Stimulated activated CD4-positive, alpha-beta T cell treated with anti-CD3 and anti-CD28 coated beads, TNF-alpha, amount 100 ng/mL, for 24 hours (primary cell): ENCODE data around the gene ANO4.

Source experiments
- DNase-seq, 3 experiments: peaks; one replicate each; pipeline ENCODE4 v3.0.0-alpha.2; 2020; ENCODE audit warnings: low read depth in 3 of 3

The ANO4 gene

DNA sequence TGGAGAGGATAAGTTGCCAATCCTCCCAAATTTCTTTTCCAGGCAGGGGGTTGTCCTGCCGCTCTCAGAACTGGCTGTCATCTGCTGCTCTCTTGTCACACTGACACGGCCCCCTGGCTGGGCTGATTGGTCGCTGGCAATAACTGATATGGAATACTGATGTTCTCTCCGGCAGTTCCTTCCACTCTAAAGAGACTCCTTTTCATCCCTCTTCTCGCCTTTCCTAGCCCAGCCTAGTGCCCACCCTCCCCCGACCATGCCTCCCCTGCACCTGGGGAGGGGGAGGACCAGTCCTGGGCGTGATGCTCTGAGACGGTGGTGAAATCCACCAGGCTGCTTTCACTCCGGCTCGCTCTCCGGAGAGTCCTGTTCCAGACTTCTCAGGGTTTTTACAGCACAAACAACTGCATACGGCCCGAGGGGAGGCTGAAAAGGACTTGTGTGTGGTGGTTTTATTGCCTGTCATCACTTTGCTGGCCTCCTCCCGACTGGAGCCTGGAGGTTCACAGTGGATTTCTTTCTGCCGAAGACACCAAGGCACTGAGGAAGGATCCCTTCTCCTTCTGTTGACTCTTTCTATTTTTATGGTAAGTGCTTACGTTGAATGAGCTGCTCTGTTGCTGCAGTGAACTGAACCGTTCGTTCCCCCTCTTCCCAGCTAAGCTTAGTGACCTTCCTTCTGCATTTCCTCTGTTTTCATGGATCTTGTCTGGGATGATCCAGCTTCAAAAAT, at the start of gene ANO4:
TSS of gene ANO4 (plus strand) at position 336 of the 733 bp plus-strand sequence. CDS start 107,010 bp downstream, outside the sequence.
- DNase-seq: no peak

DNA sequence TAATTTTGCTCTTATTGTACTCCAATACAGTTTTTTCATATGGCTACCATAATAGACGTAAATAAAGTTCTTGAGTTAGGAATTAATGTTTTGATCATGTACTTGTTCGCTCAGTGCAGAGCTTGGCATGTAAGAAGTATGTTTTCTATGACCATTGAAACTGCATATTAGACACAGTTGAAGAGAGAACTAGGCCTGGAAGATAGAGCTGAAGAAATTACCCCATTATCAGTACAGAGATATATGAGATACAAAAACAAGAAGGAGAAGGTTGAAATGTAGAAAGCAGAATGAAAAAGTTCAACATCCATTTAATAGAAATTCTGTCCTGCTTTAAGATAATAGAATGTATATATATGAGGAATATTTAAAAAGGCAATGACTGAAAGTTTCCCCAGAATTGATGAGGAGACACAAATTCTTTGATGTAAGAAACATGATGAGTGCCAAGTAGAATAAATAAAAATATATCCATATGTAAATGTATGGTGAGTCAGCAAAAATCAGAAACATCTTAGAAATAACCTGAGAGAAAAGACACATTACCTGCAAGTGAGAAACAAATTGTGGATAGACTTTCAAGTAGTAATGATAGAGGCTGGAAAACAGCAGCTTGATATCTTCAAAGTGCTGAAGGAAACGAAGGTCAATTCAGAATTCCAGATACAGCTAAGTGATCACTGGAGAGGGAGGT, 49.1 kb upstream of the ANO4 start:
- DNase-seq: no peak

DNA sequence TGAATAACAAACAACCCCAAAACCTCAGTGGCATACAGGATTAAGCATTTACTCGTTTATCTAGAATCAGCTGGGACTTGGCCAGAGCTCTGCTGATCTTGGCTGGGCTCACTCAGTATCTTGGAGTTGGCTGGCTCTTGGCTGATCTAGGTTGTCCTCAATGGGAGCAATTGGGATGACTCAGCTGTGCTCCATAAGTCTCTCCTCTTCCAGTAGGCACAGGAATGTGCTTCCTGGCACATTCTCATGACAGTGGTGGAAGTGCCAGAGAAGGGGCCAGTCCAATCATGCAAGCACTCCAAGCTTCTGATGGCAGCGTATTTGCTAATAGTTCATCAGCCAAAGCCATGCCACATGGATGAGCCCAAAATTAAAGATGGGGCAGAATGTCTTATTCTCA, 41.7 kb upstream of the ANO4 start:
- DNase-seq: no peak

DNA sequence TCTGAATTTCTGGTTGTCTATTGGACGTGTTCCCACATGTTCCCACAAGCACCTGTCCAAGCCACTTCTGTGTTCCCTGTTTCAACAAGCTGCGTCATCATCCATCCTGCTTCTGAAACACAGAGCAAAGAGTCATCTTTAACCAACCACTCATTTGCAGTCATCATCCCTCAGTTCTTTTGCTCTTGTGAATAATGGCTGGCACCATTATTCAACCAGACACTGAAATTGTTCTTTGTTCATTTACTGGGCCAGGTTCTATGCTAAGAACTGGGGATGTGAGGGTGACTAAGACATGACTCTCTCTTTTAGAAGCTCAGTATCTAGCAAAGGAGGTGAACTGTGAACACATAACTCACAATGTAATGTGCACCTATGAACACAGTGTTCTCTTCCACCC, 40.7 kb upstream of the ANO4 start:
- DNase-seq: no peak

DNA sequence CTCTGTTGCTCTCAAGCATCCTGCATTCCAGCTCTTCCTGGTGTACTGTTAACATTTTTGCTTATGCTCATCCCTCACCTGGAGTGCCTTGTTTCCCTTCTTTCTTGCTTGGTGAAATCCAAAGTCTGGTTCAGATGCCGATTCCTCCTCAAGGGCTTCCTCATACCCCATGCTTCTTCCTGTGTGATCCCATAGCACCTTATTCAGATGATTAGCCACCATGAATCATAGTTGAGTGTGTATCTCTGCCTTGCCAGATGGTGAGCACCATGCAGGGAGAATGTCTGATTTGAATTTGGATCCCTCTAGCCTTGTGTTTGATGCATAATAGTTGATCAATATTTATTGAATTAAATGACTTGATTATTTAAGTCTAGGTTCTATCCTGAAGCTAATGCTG, 39.4 kb upstream of the ANO4 start:
- no peak for DNase-seq

DNA sequence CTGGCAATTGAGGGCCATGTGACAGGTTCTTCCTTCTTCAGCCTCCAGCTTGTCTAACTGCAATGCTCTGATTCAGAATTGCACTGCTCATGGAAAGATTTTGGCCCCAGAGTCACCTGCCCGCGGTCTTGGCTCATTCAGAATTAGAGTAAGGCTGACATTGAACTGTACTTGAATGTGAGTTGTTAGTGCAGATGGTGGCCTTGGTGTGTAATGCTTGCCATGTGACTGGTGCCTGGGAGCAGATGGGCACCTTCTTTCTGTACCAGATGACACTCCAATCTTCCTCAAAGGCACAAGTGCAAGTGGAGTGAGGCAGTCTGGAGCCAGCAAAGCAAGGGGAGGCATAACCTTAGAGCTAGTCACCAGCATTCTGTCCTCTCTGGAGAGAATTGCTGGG, 36.5 kb upstream of the ANO4 start:
- DNase-seq: no peak

DNA sequence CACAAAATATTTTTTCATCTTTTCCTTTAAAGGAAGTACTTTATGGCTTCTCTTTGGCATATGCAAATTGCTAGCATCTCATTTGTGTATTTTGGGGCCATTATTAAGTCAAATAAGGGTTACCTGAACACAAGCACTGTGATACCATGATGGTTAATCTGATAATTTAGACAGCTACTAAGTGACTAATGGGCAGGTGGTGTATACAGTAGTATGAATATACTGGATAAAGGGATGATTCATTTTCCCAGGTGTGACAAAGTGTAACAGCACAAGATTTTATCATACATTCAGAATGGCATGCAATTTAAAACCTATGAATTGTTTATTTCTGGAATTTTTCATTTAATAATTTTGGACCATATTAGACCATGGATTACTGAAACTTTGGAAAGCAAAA, 27.2 kb upstream of the ANO4 start:
- DNase-seq: no peak

DNA sequence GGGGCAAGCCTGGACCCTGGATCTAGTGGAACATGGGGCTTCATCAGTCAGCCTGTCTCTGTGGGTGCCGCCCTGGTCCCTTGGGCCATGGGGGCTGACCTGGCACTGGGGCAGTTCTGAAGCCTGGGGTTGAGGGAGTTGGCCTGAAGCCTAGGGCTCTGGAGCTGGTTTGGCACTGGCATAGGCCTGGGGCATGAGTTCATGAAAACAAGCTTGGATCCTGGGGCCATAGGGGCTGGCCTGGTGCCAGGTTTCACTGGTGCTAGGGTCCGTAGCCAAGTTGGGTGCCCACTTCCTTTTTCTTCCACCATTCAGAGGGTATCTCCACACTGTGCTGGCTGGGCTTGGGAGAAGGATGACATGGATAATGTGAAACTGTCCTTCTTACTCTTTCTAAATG, 26.6 kb upstream of the ANO4 start:
- DNase-seq: no peak

DNA sequence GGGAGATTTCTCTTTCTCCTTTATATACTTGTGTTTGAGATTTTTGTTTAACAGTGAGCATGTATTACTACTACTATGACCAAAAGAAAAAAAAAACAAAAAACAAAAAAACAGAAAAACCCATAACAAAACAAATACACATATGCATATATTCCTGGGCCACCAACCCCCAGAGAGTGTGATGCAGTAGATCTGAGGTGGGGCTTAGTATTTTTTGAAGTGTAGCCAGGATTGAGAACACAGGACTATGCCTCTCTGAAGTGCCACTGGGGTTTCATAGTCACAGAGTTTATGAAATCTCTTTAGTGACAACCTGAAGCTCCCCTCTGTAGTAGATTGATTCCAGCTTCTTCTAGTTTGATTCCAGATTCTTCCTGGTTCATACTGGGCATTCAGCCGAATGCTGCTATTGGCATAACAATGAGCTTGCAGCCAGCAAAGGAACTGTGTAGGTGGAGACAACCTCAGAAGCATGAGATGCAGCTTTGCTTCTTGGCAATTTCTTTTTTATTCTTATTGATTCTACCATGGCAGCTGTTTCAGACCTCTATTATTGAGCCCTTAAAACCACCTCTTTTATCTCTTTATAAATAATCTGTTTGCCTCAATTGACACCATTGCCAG, 15.5 kb upstream of the ANO4 start:
- no peak for DNase-seq

DNA sequence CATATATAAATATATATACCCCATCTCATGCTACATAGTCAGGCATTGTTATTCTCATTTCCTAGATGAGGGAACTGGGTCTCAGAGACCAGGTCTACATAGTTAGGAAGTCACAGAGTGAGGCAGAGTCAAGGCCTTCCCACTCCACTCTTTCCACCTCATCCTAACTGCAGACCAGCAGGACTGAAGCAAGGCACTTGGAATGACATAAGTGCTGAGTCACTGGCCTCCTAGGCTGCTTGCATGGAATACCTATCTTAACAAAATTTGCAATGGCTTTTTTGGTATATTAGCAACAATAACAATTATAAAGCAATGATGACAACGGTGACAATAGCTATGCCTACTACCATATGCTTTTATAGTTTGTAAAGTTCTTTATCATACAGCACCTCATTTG, 5.4 kb upstream of the ANO4 start:
- DNase-seq: no peak

DNA sequence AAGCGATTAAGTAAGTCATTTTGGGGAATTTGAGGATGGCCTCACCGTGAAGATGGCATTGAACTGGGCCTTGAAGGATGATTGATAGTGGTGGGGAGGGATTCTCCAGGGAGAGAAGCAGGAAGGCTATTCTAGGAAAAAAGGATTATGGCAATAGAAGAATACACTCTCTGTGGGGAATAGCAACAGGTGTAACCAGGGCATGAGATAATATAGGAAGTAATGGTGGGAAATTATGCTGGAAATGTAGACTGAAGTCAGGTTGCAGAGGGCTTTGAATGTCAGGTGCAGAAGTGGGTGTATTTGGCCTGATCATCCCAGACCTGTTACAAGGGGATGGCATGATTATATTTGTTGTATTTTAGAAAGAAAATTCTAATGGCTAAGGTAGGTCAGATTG, 4.6 kb upstream of the ANO4 start:
- no peak for DNase-seq

DNA sequence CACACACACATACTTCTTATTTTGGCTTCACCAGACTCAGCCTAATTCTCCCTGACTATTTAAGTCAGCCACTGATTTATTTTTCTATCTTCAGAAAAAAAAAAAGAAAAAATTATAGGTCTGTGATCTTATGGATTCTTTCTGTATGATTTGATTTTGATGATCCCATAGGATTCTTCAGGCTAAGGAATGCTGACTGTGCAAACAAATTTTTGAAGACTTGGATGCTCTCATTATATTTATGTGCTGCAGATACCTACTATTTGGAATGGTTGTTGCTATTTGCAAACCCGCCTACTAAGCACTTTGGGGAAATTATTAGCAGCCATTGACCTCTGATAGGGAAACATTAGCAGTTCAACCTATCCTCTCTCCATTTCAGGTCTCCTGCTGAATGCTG, 4.0 kb upstream of the ANO4 start:
- no peak for DNase-seq

DNA sequence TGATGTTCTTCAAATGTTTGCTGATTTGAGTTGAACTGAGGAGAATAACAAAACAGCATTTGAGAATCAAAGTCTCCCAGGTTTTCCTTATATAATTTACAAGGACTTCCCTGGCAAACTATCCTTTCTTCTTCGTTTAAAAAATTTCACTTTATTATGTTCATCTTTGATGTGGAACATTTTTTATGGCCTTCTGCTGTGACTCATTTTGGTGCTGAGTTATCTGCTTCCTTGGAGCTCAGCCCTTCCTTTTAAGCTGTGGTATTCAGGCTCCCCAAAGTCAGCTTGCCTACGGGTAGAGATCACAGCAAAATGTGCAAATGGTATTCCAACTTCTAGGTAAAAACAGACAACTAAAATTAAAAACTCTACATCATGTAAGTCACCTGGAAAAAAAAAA, 1.4 kb upstream of the ANO4 start:
- no peak for DNase-seq

DNA sequence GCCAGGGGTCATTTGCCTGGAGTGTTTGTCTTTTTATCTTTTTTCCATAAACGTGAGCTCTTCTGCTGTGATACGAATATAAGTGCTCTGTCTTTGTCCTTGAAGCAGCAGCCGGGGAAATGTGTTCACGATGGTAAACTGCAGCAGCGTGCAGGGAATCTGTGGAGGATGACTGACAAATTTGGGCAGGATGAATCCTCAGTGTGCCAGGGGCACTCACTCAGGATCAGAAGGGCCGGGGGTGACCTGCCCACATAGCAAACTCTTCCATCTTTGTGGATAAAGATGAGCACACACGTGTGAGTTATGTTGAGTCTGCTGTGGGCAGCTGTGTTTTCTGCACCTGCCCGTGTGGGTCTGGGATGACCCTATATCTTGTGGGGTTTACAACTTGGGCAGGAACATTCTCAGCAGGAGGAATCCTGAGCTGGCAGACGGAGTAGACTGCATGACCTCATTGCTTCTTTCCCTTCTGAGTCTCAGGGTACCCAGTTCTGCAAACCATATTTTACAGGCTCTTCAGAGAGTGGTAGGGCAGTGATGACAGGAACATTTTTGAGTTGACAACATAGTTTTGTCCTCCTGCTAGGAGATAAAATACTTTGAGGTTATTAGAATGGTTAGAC, 711 bp downstream of the ANO4 start:
- DNase-seq: no peak

DNA sequence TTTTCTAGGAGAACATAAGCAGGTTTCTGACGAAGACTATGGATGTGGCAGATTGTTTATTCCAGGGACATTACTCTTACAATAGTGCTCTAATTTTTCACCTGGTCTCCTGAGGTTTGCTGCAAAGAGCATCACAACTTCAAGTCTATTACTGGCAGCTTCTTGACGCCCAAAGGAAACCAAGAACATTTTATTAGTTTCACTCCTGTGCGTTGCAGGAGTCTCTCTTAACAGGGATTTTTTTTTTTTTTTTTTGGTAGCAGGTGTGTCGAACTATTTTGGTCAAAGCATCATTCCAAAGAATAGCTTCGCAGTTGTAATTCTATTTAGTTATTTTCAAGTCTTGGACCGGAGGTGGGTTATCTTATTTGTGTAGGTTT, 1.2 kb downstream of the ANO4 start:
- DNase-seq: no peak

DNA sequence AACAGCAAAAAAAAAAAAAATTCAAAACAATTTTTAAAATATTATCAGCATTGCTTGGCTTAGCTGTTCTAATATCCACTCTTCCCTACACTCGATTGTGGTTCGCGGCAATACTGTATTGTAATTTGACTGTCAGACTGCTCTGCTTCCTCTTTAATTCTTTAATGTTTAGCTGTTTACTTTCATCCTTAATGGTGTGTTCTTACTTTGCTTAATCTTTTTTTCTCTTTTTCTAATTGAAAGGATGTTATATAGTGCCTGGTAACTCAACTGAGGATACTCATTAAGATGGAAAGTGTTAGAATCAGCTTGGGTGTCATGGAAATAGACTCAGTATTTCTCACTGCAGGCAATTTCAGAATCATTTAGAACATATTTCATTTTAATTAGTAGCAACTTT, 2.0 kb downstream of the ANO4 start:
- DNase-seq: no peak

DNA sequence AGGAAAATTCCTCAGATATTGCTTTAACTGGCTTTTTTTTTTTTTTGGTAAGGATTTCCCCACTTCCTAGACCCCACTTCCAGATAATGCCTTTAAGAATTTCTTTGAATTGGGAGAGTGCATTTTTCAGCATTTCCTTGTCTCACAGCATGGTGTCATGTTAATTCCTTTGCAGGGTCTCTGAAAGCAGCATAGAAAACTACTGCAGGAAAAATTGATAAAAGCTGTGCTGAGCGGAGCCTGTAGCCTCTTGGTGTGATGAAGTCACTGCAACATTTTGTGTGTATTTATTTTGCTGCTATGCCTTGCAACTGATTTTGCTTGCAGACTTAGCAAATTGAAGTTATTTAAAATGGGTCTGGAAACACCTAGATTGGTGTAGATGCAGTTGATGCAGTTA, 2.7 kb downstream of the ANO4 start:
- DNase-seq: no peak

DNA sequence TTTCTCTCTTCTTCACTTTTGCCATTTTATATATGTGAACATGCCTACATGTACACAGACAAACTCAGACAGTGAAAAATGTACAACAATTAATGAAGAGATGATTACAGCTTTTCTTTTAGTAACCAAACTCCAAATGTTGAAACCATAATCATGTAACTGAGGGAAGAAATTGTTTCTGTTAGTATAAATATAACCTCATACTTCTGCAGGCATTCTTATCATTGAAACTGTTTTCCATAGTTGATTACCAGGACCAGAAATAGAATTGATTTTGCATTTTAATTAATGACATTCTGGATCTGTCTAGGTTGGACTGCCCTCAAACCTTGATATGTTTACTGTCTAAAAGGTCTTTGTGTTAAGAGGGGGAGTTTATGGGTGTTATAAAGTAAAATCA, 3.2 kb downstream of the ANO4 start:
- no peak for DNase-seq

DNA sequence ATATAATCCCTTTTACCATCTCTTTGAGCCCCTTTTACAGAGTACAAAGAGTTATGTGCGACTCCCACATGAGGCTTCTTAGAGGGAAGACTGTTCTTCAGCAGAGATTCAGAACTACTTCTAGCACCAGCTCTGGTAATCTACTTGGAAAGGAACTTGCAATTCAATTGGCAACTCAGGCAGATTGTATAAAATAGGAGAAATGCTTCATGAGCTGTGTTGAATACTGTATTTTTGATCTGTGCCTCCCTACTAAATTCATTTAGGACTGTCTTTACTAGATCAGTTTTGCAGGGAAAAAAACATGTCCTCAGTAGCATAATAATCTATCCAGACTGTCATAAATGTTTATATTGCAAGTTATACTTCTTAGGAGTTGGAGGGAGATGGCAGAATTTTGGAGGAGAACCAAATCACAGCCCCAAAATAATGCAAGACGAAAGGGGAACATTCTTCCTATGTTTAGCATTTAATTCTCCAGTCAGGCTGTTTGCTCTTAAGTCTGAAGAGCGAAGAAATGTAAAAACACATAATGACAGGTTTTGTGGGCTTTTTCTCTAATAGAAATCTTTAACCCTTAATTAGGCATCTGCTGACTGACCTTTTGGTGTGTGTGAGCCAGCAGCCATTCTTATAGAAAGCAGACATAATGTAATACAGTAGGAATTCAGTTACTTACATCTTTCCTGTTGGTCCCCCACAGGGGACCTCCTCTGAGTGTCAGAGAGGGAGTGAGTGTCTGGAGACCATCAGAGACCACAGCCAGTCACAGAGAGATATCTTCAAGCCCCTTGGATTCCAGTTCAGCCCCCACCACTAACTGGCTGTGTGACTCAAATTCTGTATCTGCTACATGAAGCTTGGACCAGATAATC, 3.9 kb downstream of the ANO4 start:
- DNase-seq: no peak

DNA sequence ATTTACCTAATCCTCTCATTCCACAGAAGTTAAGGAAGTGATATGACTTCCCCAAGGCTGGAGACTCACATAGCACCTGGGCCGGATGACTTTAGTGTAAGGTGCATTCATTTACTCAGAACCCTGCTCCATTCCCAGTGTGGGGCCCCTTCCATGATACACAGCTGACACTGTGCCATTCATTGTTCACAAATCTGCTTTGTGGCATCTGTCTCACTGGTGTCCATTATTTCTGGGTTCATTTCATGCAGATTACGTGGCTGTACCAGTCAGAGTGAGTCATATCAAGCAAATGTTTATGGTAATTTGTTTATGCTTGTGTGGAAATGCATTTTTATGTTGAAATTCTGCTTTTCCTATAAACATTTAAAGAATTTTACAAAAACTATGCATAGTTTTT, 5.2 kb downstream of the ANO4 start:
- DNase-seq: no peak

DNA sequence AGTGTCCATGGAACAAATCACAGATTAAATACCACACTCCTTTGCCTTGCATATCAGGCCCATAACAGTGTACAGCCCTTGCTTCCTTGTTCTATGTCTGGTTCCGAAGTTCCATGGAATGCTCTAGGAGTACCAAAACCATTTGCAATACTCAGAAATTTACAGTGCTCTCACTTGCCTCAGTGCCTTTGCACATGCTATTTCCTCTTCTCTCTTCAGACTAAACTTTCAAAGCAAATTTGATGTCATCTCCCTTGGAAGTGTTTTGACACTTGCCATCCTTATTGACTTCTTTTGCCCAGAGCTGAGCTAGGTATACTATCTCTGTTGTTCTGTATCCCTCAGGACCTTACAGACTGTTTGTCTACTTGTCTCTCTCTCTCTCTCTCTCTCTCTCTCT, 6.1 kb downstream of the ANO4 start:
- no peak for DNase-seq

DNA sequence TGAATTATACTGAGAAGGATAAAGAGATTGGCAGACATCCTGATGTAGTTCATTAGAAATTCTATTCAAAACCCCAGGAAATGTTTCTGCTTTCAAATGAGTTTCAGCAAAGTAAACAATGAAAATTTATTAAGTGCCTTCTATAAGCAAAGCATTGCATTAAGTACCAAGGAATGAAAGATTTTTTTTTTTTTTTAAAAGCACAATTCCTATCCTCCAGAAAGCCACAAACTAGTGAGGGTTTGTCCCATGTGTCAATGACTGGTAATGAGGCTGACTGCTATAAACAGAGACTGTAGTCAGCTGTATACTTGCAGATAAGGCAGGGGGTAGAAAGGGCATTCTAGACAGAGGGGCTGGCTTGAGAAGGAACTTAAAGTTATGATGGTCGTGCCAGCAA, 6.7 kb downstream of the ANO4 start:
- DNase-seq: no peak
